HL-60 (cell line): Measurements from ENCODE around the gene IMMP2L.

Experiments used
- POLR2AphosphoS5 ChIP-seq: IDR thresholded peaks from 2 replicates; pipeline ENCODE4 v1.6.1; 2012; ENCODE audit warnings: low read depth
- TF ChIP-seq, protein P1 (sequence below): IDR thresholded peaks from one replicate; pipeline ENCODE4 v1.5.1; 2011; ENCODE audit warnings: low read length, control low read depth, inconsistent platforms; ENCODE audit not compliant: insufficient read depth

DNA sequence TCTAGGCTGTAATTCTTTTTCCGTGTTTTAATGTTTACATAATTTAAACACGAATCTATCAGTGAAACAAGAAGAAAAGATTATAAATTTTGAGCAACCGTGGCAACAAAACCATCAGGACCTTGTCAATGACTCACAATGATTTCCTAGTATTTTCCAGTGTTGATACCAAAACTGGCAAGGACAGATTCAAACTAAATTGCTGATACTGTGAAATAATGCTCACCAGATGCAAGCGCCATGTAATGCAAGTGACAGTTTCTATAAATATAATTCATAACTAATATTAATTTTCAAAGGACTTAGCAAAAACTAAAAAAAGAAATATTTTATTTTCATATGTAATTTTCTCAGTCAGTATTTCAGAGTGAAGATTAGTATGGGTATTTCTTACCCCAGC is 267.8 kb downstream of the IMMP2L start:
- TF ChIP-seq, protein P1, sequence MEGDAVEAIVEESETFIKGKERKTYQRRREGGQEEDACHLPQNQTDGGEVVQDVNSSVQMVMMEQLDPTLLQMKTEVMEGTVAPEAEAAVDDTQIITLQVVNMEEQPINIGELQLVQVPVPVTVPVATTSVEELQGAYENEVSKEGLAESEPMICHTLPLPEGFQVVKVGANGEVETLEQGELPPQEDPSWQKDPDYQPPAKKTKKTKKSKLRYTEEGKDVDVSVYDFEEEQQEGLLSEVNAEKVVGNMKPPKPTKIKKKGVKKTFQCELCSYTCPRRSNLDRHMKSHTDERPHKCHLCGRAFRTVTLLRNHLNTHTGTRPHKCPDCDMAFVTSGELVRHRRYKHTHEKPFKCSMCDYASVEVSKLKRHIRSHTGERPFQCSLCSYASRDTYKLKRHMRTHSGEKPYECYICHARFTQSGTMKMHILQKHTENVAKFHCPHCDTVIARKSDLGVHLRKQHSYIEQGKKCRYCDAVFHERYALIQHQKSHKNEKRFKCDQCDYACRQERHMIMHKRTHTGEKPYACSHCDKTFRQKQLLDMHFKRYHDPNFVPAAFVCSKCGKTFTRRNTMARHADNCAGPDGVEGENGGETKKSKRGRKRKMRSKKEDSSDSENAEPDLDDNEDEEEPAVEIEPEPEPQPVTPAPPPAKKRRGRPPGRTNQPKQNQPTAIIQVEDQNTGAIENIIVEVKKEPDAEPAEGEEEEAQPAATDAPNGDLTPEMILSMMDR = no peak
- TF ChIP-seq POLR2AphosphoS5 = no peak
